Neural progenitor cell (in vitro differentiated cells): ENCODE results near the gene QRFP. TPM values are rescaled to one million over a fixed set of nuclear protein-coding genes. Genes with fewer than 3 reads are reported as not detected.

Source experiments
- DNase-seq: peaks from one replicate; pipeline ENCODE4 v3.0.0-alpha.2; 2016; ENCODE audit warnings: low spot score
- H2AFZ ChIP-seq: fragments of 200-600 bp; sonication (generic); replicated peaks from 2 replicates; pipeline ENCODE4 v1.6.1; 2016; ENCODE audit warnings: antibody characterized with exemption
- H3F3A ChIP-seq: fragments of 200-600 bp; sonication (generic); 2 replicates; pipeline ENCODE4 v1.6.1; 2016; ENCODE audit warnings: antibody characterized with exemption, low read depth
- H3K27ac ChIP-seq: fragments of 200-600 bp; sonication (generic); 2 replicates; pipeline ENCODE4 v1.5.1; 2016; ENCODE audit warnings: mild to moderate bottlenecking
- H3K27me3 ChIP-seq: fragments of 200-600 bp; sonication (generic); 2 replicates; pipeline ENCODE4 v1.6.1; 2016; ENCODE audit warnings: mild to moderate bottlenecking, moderate library complexity
- H3K36me3 ChIP-seq: fragments of 200-600 bp; sonication (generic); 2 replicates; pipeline ENCODE4 v1.5.1; 2016
- H3K4me1 ChIP-seq: fragments of 200-600 bp; sonication (generic); 2 replicates; pipeline ENCODE4 v1.6.1; 2016; ENCODE audit warnings: mixed run types
- H3K4me2 ChIP-seq: fragments of 200-600 bp; sonication (generic); 2 replicates; pipeline ENCODE4 v1.6.1; 2016
- H3K4me3 ChIP-seq: fragments of 200-600 bp; sonication (generic); 2 replicates; pipeline ENCODE4 v1.5.1; 2016
- H3K79me2 ChIP-seq: fragments of 200-600 bp; sonication (generic); 2 replicates; pipeline ENCODE4 v1.6.1; 2016; ENCODE audit warnings: low read depth
- H3K9ac ChIP-seq: fragments of 200-600 bp; sonication (generic); 2 replicates; pipeline ENCODE4 v1.6.1; 2016
- H3K9me3 ChIP-seq: fragments of 200-600 bp; sonication (generic); 2 replicates; pipeline ENCODE4 v1.5.1; 2016; ENCODE audit warnings: low read depth
- H4K20me1 ChIP-seq: fragments of 200-600 bp; sonication (generic); 2 replicates; pipeline ENCODE4 v1.6.1; 2016; ENCODE audit warnings: low read depth
- H3K27ac Mint-ChIP-seq: 3 replicates; pipeline ENCODE4 v1.8.0; 2021; ENCODE audit warnings: mixed read lengths
- H3K27me3 Mint-ChIP-seq: 2 replicates; pipeline ENCODE4 v1.8.0; 2022; ENCODE audit warnings: low read depth, mild to moderate bottlenecking, inconsistent platforms, moderate library complexity, mixed read lengths; ENCODE audit not compliant: insufficient read depth
- H3K36me3 Mint-ChIP-seq: 3 replicates; pipeline ENCODE4 v1.8.0; 2021; ENCODE audit warnings: mixed read lengths
- H3K4me1 Mint-ChIP-seq: 3 replicates; pipeline ENCODE4 v1.8.0; 2021; ENCODE audit warnings: mixed read lengths
- H3K4me3 Mint-ChIP-seq: 3 replicates; pipeline ENCODE4 v1.8.0; 2021; ENCODE audit warnings: mild to moderate bottlenecking, moderate library complexity, mixed read lengths
- H3K9me3 Mint-ChIP-seq: 3 replicates; pipeline ENCODE4 v1.8.0; 2020; ENCODE audit warnings: mixed read lengths
- EZH2 ChIP-seq: fragments of 200-600 bp; sonication (generic); IDR thresholded peaks from 2 replicates; pipeline ENCODE4 v1.6.1; 2017; ENCODE audit warnings: antibody characterized with exemption, mild to moderate bottlenecking, moderate library complexity
- EZH2phosphoT487 ChIP-seq: fragments of 200-600 bp; sonication (generic); IDR thresholded peaks from 2 replicates; pipeline ENCODE4 v1.6.1; 2017; ENCODE audit warnings: antibody characterized with exemption
- total RNA-seq: library from RNA; depleted of rRNA; stranded (reverse); fragments of >200 nt; gene quantifications from 2 replicates; pipeline ENCODE4 v1.2.3, GENCODE V29; 2015; ENCODE audit warnings: low replicate concordance
- TF ChIP-seq, protein P1 (sequence below): fragments of 200-600 bp; sonication (generic); IDR thresholded peaks from 2 replicates; pipeline ENCODE4 v1.5.1; 2017; ENCODE audit warnings: antibody characterized with exemption, mild to moderate bottlenecking

The QRFP gene
- total RNA-seq, 1 donor from 2014 or later, result not detected

DNA sequence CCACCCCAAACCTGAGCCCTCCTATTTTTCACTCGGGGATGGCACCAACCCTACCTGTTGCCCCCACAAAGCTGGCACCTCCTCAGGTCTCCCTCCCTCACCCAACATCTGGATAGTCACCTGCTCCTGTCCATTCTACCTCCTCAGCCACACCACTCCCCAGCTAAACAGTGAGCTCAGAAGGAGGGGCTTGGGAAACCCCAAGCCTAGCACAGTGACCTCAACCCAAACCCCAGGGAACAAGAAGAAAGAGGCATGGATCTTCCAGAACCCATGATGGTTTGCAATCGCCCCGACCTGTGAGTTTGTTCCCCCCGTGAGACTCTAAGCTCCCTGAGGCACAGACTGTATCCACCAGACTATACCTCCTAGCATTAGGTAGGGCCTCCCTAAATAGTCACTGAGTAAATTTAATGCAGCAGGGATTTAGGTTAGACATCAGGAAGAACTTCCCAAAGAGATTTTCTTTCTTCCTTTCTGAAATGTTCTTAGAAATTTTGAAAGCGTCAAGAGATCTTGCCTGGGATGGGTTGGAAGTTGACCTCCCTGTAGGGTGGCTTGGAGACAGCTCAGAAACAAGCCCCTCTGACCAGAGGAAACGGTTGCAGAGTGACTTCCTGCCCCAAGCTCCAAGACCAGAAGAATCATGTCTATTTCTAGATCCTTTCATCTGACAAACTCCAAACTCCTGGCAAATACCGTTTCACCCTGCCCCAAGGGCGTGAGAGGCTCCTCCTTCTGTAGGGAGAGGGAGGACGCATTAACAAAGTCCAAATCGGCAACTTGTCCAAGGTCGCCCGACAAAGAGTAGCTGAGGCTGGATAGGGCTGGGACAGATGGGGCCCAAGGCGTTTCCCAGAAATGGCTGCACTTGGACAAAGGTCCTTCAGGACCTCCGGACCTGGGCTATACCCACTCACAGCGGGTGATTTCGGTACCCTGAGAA is 38.4 kb upstream of the QRFP start:
- Mint-ChIP-seq H3K4me1 (peaks cover 40% of the 10 kb centered on the region), H3K36me3 (no peaks in the 10 kb centered on the region), H3K27ac (no peak overlapping the region), H3K27me3 (peaks cover 39% of the 10 kb centered on the region), H3K9me3 (peaks cover 3% of the 10 kb centered on the region), H3K4me3 (peak overlapping the region; percentile 52)
- Histone ChIP-seq H3K4me2 (no peak overlapping the region), H3K79me2 (no peaks in the 10 kb centered on the region), H3F3A (peaks cover 61% of the 10 kb centered on the region), H2AFZ (no peak overlapping the region), H3K27ac (no peak overlapping the region), H3K4me1 (peaks cover 33% of the 10 kb centered on the region), H3K9ac (no peak overlapping the region), H4K20me1 (peaks cover 32% of the 10 kb centered on the region), H3K4me3 (no peak overlapping the region), H3K9me3 (no peaks in the 10 kb centered on the region), H3K27me3 (peaks cover 36% of the 10 kb centered on the region), H3K36me3 (no peaks in the 10 kb centered on the region)
- TF ChIP-seq EZH2phosphoT487 (no peak), EZH2 (no peak)
- TF ChIP-seq, protein P1, sequence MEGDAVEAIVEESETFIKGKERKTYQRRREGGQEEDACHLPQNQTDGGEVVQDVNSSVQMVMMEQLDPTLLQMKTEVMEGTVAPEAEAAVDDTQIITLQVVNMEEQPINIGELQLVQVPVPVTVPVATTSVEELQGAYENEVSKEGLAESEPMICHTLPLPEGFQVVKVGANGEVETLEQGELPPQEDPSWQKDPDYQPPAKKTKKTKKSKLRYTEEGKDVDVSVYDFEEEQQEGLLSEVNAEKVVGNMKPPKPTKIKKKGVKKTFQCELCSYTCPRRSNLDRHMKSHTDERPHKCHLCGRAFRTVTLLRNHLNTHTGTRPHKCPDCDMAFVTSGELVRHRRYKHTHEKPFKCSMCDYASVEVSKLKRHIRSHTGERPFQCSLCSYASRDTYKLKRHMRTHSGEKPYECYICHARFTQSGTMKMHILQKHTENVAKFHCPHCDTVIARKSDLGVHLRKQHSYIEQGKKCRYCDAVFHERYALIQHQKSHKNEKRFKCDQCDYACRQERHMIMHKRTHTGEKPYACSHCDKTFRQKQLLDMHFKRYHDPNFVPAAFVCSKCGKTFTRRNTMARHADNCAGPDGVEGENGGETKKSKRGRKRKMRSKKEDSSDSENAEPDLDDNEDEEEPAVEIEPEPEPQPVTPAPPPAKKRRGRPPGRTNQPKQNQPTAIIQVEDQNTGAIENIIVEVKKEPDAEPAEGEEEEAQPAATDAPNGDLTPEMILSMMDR, result no peak
- no peak for DNase-seq

GRCh38 chr9:130934246-130934645 is 37.6 kb upstream of the QRFP start:
- Mint-ChIP-seq H3K4me3 (no peak overlapping the region), H3K36me3 (no peaks in the 10 kb centered on the region), H3K27ac (no peak overlapping the region), H3K4me1 (peaks cover 40% of the 10 kb centered on the region), H3K27me3 (peaks cover 39% of the 10 kb centered on the region), H3K9me3 (peaks cover 3% of the 10 kb centered on the region)
- Histone ChIP-seq H3K27ac (no peak overlapping the region), H3K79me2 (no peaks in the 10 kb centered on the region), H3K4me1 (peaks cover 32% of the 10 kb centered on the region), H3K9ac (no peak overlapping the region), H3K9me3 (no peaks in the 10 kb centered on the region), H2AFZ (no peak overlapping the region), H3F3A (peaks cover 54% of the 10 kb centered on the region), H3K4me3 (no peak overlapping the region), H4K20me1 (peaks cover 29% of the 10 kb centered on the region), H3K27me3 (peaks cover 29% of the 10 kb centered on the region), H3K36me3 (no peaks in the 10 kb centered on the region), H3K4me2 (no peak overlapping the region)
- TF ChIP-seq EZH2phosphoT487 (no peak), EZH2 (no peak)
- TF ChIP-seq, protein P1, result no peak
- no peak for DNase-seq

GRCh38 chr9:130933114-130934046 is 36.8 kb upstream of the QRFP start:
- Histone ChIP-seq H3K4me1 (peaks cover 32% of the 10 kb centered on the region), H3K27ac (no peak overlapping the region), H4K20me1 (peaks cover 29% of the 10 kb centered on the region), H2AFZ (no peak overlapping the region), H3K79me2 (no peaks in the 10 kb centered on the region), H3K4me2 (peak overlapping the region; percentile 56), H3K9me3 (no peaks in the 10 kb centered on the region), H3K36me3 (no peaks in the 10 kb centered on the region), H3K27me3 (peaks cover 22% of the 10 kb centered on the region), H3F3A (peaks cover 48% of the 10 kb centered on the region), H3K4me3 (no peak overlapping the region), H3K9ac (no peak overlapping the region)
- peaks cover 36% of the 10 kb centered on the region for H3K27me3 Mint-ChIP-seq
- peaks cover 41% of the 10 kb centered on the region for H3K4me1 Mint-ChIP-seq
- no peak for DNase-seq
- peaks cover 3% of the 10 kb centered on the region for H3K9me3 Mint-ChIP-seq
- H3K36me3 Mint-ChIP-seq, result no peaks in the 10 kb centered on the region
- TF ChIP-seq, protein P1, result no peak
- TF ChIP-seq EZH2phosphoT487, result no peak
- no peak for TF ChIP-seq EZH2
- peak overlapping the region; percentile 46 for H3K27ac Mint-ChIP-seq
- H3K4me3 Mint-ChIP-seq, result no peak overlapping the region
